AG09319 (cell line): ENCODE data around the gene SCRN2.

Experiments
- DNase-seq: peaks from one replicate; pipeline ENCODE4 v3.0.0-alpha.2; 2010; ENCODE audit warnings: low read depth; ENCODE audit errors: extremely low read depth
- CTCF ChIP-seq: IDR thresholded peaks from 2 replicates; pipeline ENCODE4 v1.5.1; 2011; ENCODE audit warnings: low read depth, mild to moderate bottlenecking, inconsistent platforms, low read length, moderate library complexity

Gene SCRN2

GRCh38 chr17:47820033-47820789 is 20.9 kb downstream of the SCRN2 start:
- no peak for DNase-seq
- no peak for TF ChIP-seq CTCF

GRCh38 chr17:47819475-47819874 is 21.6 kb downstream of the SCRN2 start:
- TF ChIP-seq CTCF, result no peak

DNA sequence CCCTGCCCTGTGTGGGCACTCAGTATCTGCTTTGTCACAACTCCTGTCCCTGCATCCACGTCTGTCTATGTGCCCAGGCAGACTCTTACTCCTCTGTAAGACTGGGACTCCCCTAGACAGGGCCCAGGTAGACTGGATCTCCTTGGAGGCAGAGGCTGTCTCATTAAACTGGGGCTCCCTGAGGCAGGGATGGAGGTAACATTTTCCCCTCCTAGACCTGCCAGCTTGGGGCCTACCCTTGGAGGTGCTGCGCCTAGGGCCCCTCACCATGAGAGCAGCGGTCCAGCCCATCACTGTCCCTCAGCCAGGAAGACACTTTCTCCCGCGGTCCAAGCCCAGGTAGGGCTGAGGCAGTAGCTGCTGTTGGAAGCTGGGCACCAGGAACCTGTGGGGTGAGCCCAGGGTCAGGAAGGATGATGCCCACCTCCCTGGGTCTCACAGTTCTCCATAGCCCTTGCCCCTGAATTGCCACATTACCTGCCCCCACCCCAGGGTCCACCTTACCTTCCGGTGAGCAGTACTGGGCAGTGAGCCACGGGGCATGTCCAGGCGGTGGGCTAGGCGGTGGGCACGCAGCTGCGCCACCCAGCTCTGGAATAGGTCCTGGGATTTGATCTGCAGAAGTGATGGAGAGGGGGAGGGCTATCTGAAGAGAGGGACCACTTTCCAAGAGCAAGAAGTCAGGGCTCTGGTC is 22.9 kb downstream of the SCRN2 start:
- DNase-seq, result no peak
- no peak for TF ChIP-seq CTCF

More at GRCh38 chr17:47819475-47819874, 21.6 kb downstream of the SCRN2 start:
- DNase-seq, result no peak

- TF ChIP-seq CTCF, result no peak
- no peak for DNase-seq
Measured at GRCh38 chr17:47816947-47817346, 24.1 kb downstream of the SCRN2 start.

- TF ChIP-seq CTCF, result no peak
- no peak for DNase-seq
Measured at GRCh38 chr17:47816111-47816735, 24.9 kb downstream of the SCRN2 start.

GRCh38 chr17:47815106-47815918 is 25.8 kb downstream of the SCRN2 start:
- no peak for TF ChIP-seq CTCF
- no peak for DNase-seq
